HepG2 (cell line): Measurements from ENCODE around the gene TGM1. TPM values are rescaled to one million over a fixed set of nuclear protein-coding genes. Genes with fewer than 3 reads are reported as not detected.

Experiments used
- ATAC-seq: fragments of 200-7000 bp; cut with Tn5 transposase; 3 replicates; pipeline ENCODE4 v1.9.1; 2020; ENCODE audit warnings: mild to moderate bottlenecking, moderate library complexity
- BruUV-seq: library from RNA; stranded (reverse); fragments of 400-500 nt; replicated peaks from 2 replicates; lab custom pipeline; 2021; lab: Mats Ljungman, UMichigan
- CTCF ChIA-PET: fragments of 300-600 bp; formaldehyde crosslinking; extraction: SDS; loops from one replicate; lab custom pipeline; 2021; ENCODE audit warnings: low total read pairs, inconsistent platforms, low intra/inter-chr PET ratio; lab: Yijun Ruan, JAX
- POLR2A ChIA-PET: fragments of 350-600 bp; sonication (Branson Sonifier 250); formaldehyde crosslinking; loops from one replicate; lab custom pipeline; 2020; ENCODE audit warnings: antibody characterized with exemption, inconsistent platforms; lab: Yijun Ruan, JAX
- DNase-seq: peaks from one replicate; pipeline ENCODE4 v3.0.0-alpha.2; 2015; ENCODE audit warnings: low spot score
- FAIRE-seq: peaks from 3 replicates; lab custom pipeline; 2011; peaks lifted over from hg19 to GRCh38; lab: Jason Lieb, UNC
- H2AFZ ChIP-seq: one replicate; pipeline ENCODE4 v1.6.1; 2011; ENCODE audit warnings: low read length, inconsistent platforms
- H3K27ac ChIP-seq: fragments of 300-600 bp; 3 replicates; pipeline ENCODE4 v1.8.0; 2011; ENCODE audit warnings: mixed run types, mild to moderate bottlenecking, mixed read lengths, low read length, inconsistent platforms; ENCODE audit not compliant: insufficient read depth; ENCODE audit errors: extremely low read length
- H3K27me3 ChIP-seq, 2 experiments: fragments of 200-600 bp in 1 of 2; 2 replicates in 1 of 2; 3 replicates in 1 of 2; pipeline versions ENCODE4 v1.6.0 to v1.8.0; 2011; ENCODE audit warnings: low read length in 2 of 2, mild to moderate bottlenecking in 2 of 2, moderate library complexity in 2 of 2, inconsistent platforms in 1 of 2; ENCODE audit not compliant: insufficient read depth in 2 of 2, control insufficient read depth in 1 of 2
- H3K36me3 ChIP-seq, 2 experiments: fragments of 200-600 bp in 1 of 2; replicated peaks in 1 of 2; 2 replicates in 1 of 2; 3 replicates in 1 of 2; pipeline versions ENCODE4 v1.5.1 to v1.8.0; 2011; ENCODE audit warnings: low read length in 2 of 2, inconsistent platforms in 1 of 2; ENCODE audit not compliant: insufficient read depth in 2 of 2, control insufficient read depth in 1 of 2
- H3K4me1 ChIP-seq: 2 replicates; pipeline ENCODE4 v1.5.1; 2012; ENCODE audit warnings: low read length, inconsistent platforms; ENCODE audit not compliant: insufficient read depth
- H3K4me2 ChIP-seq: 2 replicates; pipeline ENCODE4 v1.6.0; 2011; ENCODE audit warnings: low read depth, low read length, inconsistent platforms
- H3K4me3 ChIP-seq, 3 experiments: fragments of 200-600 bp in 1 of 3; sonication (generic), shearing (Covaris generic) in 1 of 3; replicated peaks in 1 of 3; 2 replicates each; pipeline ENCODE4 v1.5.1; 2011 to 2016; ENCODE audit warnings: low read length in 3 of 3, inconsistent platforms in 2 of 3, low read depth in 2 of 3, mild to moderate bottlenecking in 2 of 3, control low read depth in 1 of 3, mixed read lengths in 1 of 3; ENCODE audit not compliant: insufficient read depth in 1 of 3
- H3K79me2 ChIP-seq: one replicate; pipeline ENCODE4 v1.6.1; 2011; ENCODE audit warnings: low read length, inconsistent platforms; ENCODE audit not compliant: insufficient read depth
- H3K9ac ChIP-seq: 2 replicates; pipeline ENCODE4 v1.6.0; 2011; ENCODE audit warnings: mild to moderate bottlenecking, low read depth, low read length, inconsistent platforms; ENCODE audit not compliant: insufficient read depth
- H3K9me3 ChIP-seq: 2 replicates; pipeline ENCODE4 v1.5.1; 2012; ENCODE audit warnings: mild to moderate bottlenecking, low read length
- H4K20me1 ChIP-seq: 2 replicates; pipeline ENCODE4 v1.6.0; 2011; ENCODE audit warnings: inconsistent platforms, mild to moderate bottlenecking, low read length, moderate library complexity; ENCODE audit not compliant: insufficient read depth
- BORCS8-MEF2B ChIP-seq: sonication (generic); formaldehyde crosslinking; IDR thresholded peaks from 2 replicates; pipeline ENCODE4 v1.8.0; 2022; ENCODE audit warnings: mild to moderate bottlenecking, missing genetic modification reagents
- CHD2 ChIP-seq: IDR thresholded peaks from 2 replicates; pipeline ENCODE4 v1.6.1; 2011; ENCODE audit warnings: low read depth, low read length, improper control_type of control experiment
- E2F2 ChIP-seq: sonication (generic); formaldehyde crosslinking; IDR thresholded peaks from 2 replicates; pipeline ENCODE4 v1.4.0; 2020; ENCODE audit warnings: missing genetic modification reagents, borderline replicate concordance
- FOXJ3 ChIP-seq: sonication (generic); formaldehyde crosslinking; IDR thresholded peaks from 2 replicates; pipeline ENCODE4 v1.4.0; 2020; ENCODE audit warnings: missing genetic modification reagents, mild to moderate bottlenecking, borderline replicate concordance
- HOXA9 ChIP-seq: sonication (generic); formaldehyde crosslinking; IDR thresholded peaks from 2 replicates; pipeline ENCODE4 v1.8.1; 2022; ENCODE audit warnings: missing genetic modification reagents, mild to moderate bottlenecking, moderate library complexity, borderline replicate concordance
- ISX ChIP-seq: sonication (generic); formaldehyde crosslinking; conservative IDR thresholded peaks from 2 replicates; pipeline ENCODE4 v1.5.0; 2020; ENCODE audit warnings: missing genetic modification reagents
- JUN ChIP-seq: sonication (generic); formaldehyde crosslinking; IDR thresholded peaks from 2 replicates; pipeline ENCODE4 v1.4.0; 2020; ENCODE audit warnings: mild to moderate bottlenecking, missing genetic modification reagents
- NCOA1 ChIP-seq: sonication (generic); formaldehyde crosslinking; IDR thresholded peaks from 2 replicates; pipeline ENCODE4 v1.9.0; 2021; ENCODE audit warnings: missing genetic modification reagents
- POLR2AphosphoS5 ChIP-seq: IDR thresholded peaks from 2 replicates; pipeline ENCODE4 v1.6.1; 2012; ENCODE audit warnings: low read depth, low read length
- PRPF4 ChIP-seq: fragments of 200-400 bp; formaldehyde crosslinking; IDR thresholded peaks from 2 replicates; pipeline ENCODE4 v1.6.1; 2016; ENCODE audit warnings: low read length, low read depth; ENCODE audit not compliant: poor library complexity, severe bottlenecking
- RORA ChIP-seq: sonication (generic); formaldehyde crosslinking; IDR thresholded peaks from 2 replicates; pipeline ENCODE4 v1.5.0; 2020; ENCODE audit warnings: mild to moderate bottlenecking, missing genetic modification reagents, moderate library complexity
- STAT5B ChIP-seq: sonication (generic); formaldehyde crosslinking; IDR thresholded peaks from 2 replicates; pipeline ENCODE4 v1.4.0; 2020; ENCODE audit warnings: missing genetic modification reagents
- THAP7 ChIP-seq: sonication (generic); formaldehyde crosslinking; IDR thresholded peaks from 2 replicates; pipeline ENCODE4 v1.8.1; 2023; ENCODE audit warnings: mild to moderate bottlenecking, missing genetic modification reagents
- ZBTB38 ChIP-seq: sonication (generic); formaldehyde crosslinking; IDR thresholded peaks from 2 replicates; pipeline ENCODE4 v1.5.1; 2020; ENCODE audit warnings: mild to moderate bottlenecking, missing genetic modification reagents
- ZFP37 ChIP-seq: sonication (generic); formaldehyde crosslinking; IDR thresholded peaks from 2 replicates; pipeline ENCODE4 v1.4.0; 2020; ENCODE audit warnings: missing genetic modification reagents, borderline replicate concordance
- ZMYM3 ChIP-seq: sonication (generic); formaldehyde crosslinking; IDR thresholded peaks from 2 replicates; pipeline ENCODE4 v1.5.1; 2020; ENCODE audit warnings: mild to moderate bottlenecking, missing genetic modification reagents
- ZNF264 ChIP-seq: sonication (generic); formaldehyde crosslinking; IDR thresholded peaks from 2 replicates; pipeline ENCODE4 v1.4.0; 2020; ENCODE audit warnings: missing genetic modification reagents
- ZNF510 ChIP-seq: sonication (generic); formaldehyde crosslinking; IDR thresholded peaks from 2 replicates; pipeline ENCODE4 v1.4.0; 2020; ENCODE audit warnings: low read depth, mild to moderate bottlenecking, missing genetic modification reagents
- ZNF546 ChIP-seq: sonication (generic); formaldehyde crosslinking; conservative IDR thresholded peaks from 2 replicates; pipeline ENCODE4 v1.8.1; 2023; ENCODE audit warnings: mild to moderate bottlenecking, missing genetic modification reagents
- ZNF550 ChIP-seq: sonication (generic); formaldehyde crosslinking; IDR thresholded peaks from 2 replicates; pipeline ENCODE4 v1.4.0; 2020; ENCODE audit warnings: mild to moderate bottlenecking, missing genetic modification reagents, borderline replicate concordance
- ZNF660 ChIP-seq: sonication (generic); formaldehyde crosslinking; IDR thresholded peaks from 2 replicates; pipeline ENCODE4 v1.5.1; 2020; ENCODE audit warnings: mild to moderate bottlenecking, low read depth, missing genetic modification reagents, borderline replicate concordance
- ZNF703 ChIP-seq: sonication (generic); formaldehyde crosslinking; IDR thresholded peaks from 2 replicates; pipeline ENCODE4 v1.5.1; 2020; ENCODE audit warnings: missing genetic modification reagents, mild to moderate bottlenecking, moderate library complexity, borderline replicate concordance
- ZNF772 ChIP-seq: sonication (generic); formaldehyde crosslinking; IDR thresholded peaks from 2 replicates; pipeline ENCODE4 v1.5.0; 2020; ENCODE audit warnings: mild to moderate bottlenecking, missing genetic modification reagents
- ZZZ3 ChIP-seq: sonication (generic); formaldehyde crosslinking; IDR thresholded peaks from 2 replicates; pipeline ENCODE4 v1.4.0; 2020; ENCODE audit warnings: missing genetic modification reagents, mild to moderate bottlenecking, borderline replicate concordance
- WGBS: methylation state at CpG from one replicate; pipeline ENCODE4 v1.1.6; 2017; ENCODE audit warnings: low lambda C conversion rate; 5-methylcytosine and 5-hydroxymethylcytosine counted together
- in situ Hi-C: cut with HindIII; loops from 2 replicates; pipeline ENCODE4 v1.10.0; 2017; ENCODE audit warnings: low pct_unique_long_range_greater_than_20kb; ENCODE audit not compliant: extremely low pct_ligation_motif_present
- intact Hi-C: fragments of 100-400 bp; cut with micrococcal nuclease; formaldehyde crosslinking; loops from one replicate; pipeline ENCODE4 v1.10.0; 2022; ENCODE audit not compliant: unreplicated experiment
- polyA plus RNA-seq, 8 experiments: library from polyadenylated mRNA; depleted of rRNA in 3 of 8; stranded (reverse) in 7 of 8; unstranded in 1 of 8; fragments of >200 nt; fragmentation: Illumina TruSeq in 4 of 8; extraction: Trizol in 4 of 8; gene quantifications; 2 replicates each; pipeline versions ENCODE4 v1.2.1 to v1.2.3, GENCODE V29; 2011 to 2016; ENCODE audit warnings: low read depth in 4 of 8, missing spikeins in 1 of 8, mixed read lengths in 1 of 8; ENCODE audit not compliant: insufficient read depth in 1 of 8
- total RNA-seq, 5 experiments: library from RNA; depleted of rRNA; stranded (reverse); fragments of >200 nt; fragmentation: Illumina TruSeq; extraction: Trizol; gene quantifications; 2 replicates each; pipeline ENCODE4 v1.2.3, GENCODE V29; 2016; ENCODE audit warnings: low read depth in 1 of 5

Gene TGM1
- total and polyA plus RNA-seq, 2 of the 13 experiments (the other 11 are each of a cell fraction or from before 2014, with no cell fraction given): 3.2 to 10.6 TPM

GRCh38 chr14:24270537-24271133 lies 7.7 kb upstream of the TGM1 start:
- WGBS: 17% methylated on average over 13 of the region's 13 CpGs
- Histone ChIP-seq H2AFZ (peak overlapping the region; percentile 11), H3K36me3 (peaks cover 19 to 32% of the 10 kb centered on the region in 2 experiments; a peak in 4 of 5 replicates), H3K79me2 (peaks cover 5% of the 10 kb centered on the region), H4K20me1 (no peaks in the 10 kb centered on the region), H3K9me3 (no peaks in the 10 kb centered on the region), H3K27ac (peak overlapping the region; percentile 92), H3K9ac (peak overlapping the region; percentile 98), H3K4me3 (peak overlapping the region; percentile 78 to 96 (median 78)), H3K27me3 (no peaks in the 10 kb centered on the region; a peak in 1 of 5 replicates), H3K4me2 (peak overlapping the region; percentile 97), H3K4me1 (peaks cover 22% of the 10 kb centered on the region)
- intact Hi-C loops (loop anchor here (1.0 to 2.0 kb wide), 4 partner anchors 18 to 54 kb away; partner anchors contain the start of gene MDP1), in situ Hi-C loops (no loop called here)
- FAIRE-seq (no peak), ATAC-seq (peak; percentile 57), DNase-seq (no peak)
- POLR2A ChIA-PET: interaction anchor here (0.6 to 16.5 kb wide), 53 partner anchors 10 to 1433 kb away, joined by 3 to 435 read pairs (median 7); partner anchors contain the start of genes AJUBA, BCL2L2, CARMIL3 and CBLN3
- BruUV-seq: no TSS peak
- CTCF ChIA-PET: interaction anchor here (0.6 to 2.8 kb wide), 4 partner anchors 27 to 75 kb away, joined by 3 to 33 read pairs (median 10); partner anchors contain the start of genes MDP1 and TINF2
- TF ChIP-seq ZNF772 (CRISPR knock-in tag) (no peak), THAP7 (CRISPR knock-in tag) (no peak), PRPF4 (no peak), ISX (CRISPR knock-in tag) (0 out of 2 replicates have a peak, but pooled peaks have one; percentile 25), ZNF546 (CRISPR knock-in tag) (no peak), ZNF550 (peak; percentile 7; the same call in 1 of the 2 replicates), RORA (no peak), ZNF660 (CRISPR knock-in tag) (no peak), NCOA1 (CRISPR knock-in tag) (no peak), BORCS8-MEF2B (CRISPR knock-in tag) (no peak), FOXJ3 (CRISPR knock-in tag) (0 out of 2 replicates have a peak, but pooled peaks have one; percentile 43), E2F2 (CRISPR knock-in tag) (peak; percentile 37; the same call in 1 of the 2 replicates), STAT5B (CRISPR knock-in tag) (no peak), ZNF264 (CRISPR knock-in tag) (no peak), ZBTB38 (CRISPR knock-in tag) (no peak; the same call in 1 of the 2 replicates), ZZZ3 (no peak), ZMYM3 (CRISPR knock-in tag) (peak; percentile 99), HOXA9 (CRISPR knock-in tag) (no peak), ZNF510 (no peak), ZNF703 (CRISPR knock-in tag) (no peak), JUN (CRISPR knock-in tag) (no peak), ZFP37 (CRISPR knock-in tag) (0 out of 2 replicates have a peak, but pooled peaks have one; percentile 11), POLR2AphosphoS5 (no peak), CHD2 (no peak)
